ENCODE data around the gene GC. TPM values are rescaled to one million over a fixed set of nuclear protein-coding genes. Genes with fewer than 3 reads are reported as not detected.
"Not testable (repeated sequence)": the region's sequence is repeated elsewhere in the genome, so short reads cannot be mapped to it uniquely, and the experiment has no call there.

The GC gene
- total RNA-seq, 1 donor from 2014 or later = not detected

DNA sequence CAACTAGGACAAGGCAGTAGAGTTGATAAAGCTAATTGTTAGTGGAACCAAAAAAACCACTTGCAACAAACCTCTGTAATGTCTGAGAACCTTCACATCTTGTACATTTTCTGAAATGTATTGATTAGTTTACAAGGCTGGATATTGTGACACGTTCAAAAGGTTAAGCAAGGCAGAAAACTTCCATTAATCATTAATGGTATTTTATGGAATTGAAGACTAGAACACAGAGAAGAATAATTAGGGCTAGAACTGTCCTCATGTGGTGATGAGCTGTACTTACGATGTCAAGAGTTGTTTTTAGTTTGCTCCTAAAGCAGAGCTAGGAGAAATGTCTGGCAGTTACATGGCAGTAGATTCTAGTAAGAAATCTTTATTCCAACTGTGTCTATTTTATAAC lies 12.3 kb downstream of the GC start:
- no peak for DNase-seq (ENCODE audit: low spot score)
- intact Hi-C loops (cut with DNase I) = no loop called here

DNA sequence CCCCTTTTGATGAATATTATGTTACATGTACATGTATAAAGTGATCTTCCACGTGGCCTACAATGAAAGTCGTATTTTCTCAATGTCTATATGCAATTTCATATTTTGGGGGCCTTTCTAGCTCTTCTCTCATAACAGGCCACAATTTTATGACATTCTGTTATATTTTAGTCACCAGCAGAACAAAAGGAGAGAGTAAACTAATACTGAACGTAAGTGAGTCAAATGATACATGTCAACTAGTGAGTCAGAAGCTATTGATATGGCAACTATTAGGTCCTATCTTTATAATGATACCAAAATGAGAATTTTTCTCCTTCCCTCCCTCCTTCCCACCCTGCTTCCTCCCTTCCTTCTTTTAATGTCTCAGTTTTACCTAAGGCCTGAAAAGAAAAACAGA lies 14.4 kb downstream of the GC start:
- no peak for DNase-seq (ENCODE audit: low spot score)
- intact Hi-C loops (cut with DNase I) = no loop called here

- no peak for DNase-seq (ENCODE audit: low spot score)
- intact Hi-C loops (cut with DNase I) = no loop called here
These were observed 15.8 kb downstream of the GC start for GRCh38 chr4:71768123-71768522.

GRCh38 chr4:71765821-71766383 lies 18.0 kb downstream of the GC start:
- intact Hi-C loops (cut with DNase I) = no loop called here
- DNase-seq (ENCODE audit: low spot score) = no peak

GRCh38 chr4:71765350-71765749 lies 18.5 kb downstream of the GC start:
- intact Hi-C loops (cut with DNase I) = no loop called here
- no peak for DNase-seq (ENCODE audit: low spot score)

- DNase-seq (ENCODE audit: low spot score) = no peak
- intact Hi-C loops (cut with DNase I) = no loop called here
These were observed 31.4 kb downstream of the GC start for GRCh38 chr4:71752383-71753042.

DNA sequence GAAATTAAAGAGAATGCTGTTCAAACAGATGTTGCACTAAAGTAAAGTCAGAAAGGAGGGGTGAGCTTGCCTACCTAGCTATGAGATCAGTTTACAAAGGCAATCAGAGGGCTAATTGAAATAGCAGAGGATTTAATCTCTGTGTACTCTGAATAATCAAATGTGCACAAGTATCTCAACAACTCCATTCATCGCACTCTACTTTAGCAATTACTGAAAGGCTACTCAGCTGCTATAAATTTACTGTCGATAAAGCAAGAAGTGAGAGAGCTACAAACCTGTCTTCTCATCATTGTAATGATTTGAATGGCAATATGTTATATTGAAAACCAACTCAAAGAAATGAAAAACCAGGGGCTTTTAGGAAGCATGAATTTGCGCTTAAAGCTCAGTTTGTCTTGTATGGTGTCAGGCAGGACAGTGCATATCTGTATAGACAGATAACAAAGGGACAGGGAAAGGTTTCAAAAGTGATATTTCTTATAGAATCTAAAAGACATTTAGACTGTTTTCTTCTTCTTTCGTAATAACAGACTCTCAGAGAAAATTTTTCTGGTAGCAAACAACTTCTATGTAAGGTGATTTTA lies 34.8 kb downstream of the GC start:
- intact Hi-C loops (cut with DNase I) = no loop called here
- no peak for DNase-seq (ENCODE audit: low spot score)

DNA sequence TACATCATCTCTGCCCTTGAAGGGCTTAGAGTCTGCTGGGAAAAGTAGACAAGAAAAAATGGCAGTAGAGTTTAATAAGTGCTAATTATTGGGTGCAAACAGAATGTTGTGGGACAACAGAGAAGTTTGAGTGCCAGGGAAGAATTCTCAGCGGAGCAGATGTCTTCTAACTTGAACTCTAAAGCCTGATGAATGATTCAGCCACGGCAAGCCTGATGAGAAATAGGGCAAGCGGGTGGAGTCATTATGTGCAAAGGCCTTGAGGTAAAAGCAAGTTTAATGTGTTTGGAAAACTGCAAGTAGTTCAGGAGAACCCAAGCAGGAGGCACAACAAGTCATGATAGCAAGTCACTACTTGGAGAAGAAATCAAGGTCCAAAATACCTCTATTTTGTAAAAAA lies 37.5 kb downstream of the GC start:
- DNase-seq (ENCODE audit: low spot score) = no peak
- intact Hi-C loops (cut with DNase I) = no loop called here

DNA sequence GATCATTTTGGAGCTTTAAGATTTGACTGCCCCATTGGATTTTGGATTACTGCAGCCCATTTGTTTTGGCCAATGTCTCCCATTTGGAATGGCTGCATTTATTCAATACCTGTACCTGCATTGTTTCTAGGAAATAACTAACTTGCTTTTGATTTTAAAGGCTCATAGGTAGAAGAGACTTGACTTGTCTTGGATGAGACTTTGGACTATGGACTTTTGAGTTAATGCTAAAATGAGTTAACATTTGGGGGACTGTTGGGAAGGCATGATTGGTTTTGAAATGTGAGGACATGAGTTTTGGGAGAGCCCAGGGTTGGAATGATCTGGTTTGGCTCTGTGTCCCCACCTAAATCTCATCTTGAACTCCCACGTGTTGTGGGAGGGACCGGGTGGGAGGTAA lies 45.1 kb downstream of the GC start:
- intact Hi-C loops (cut with DNase I) = loop anchor here (10.0 kb wide), 1 partner anchor 546 kb away; no protein-coding TSS in a partner anchor
- not testable (repeated sequence) for DNase-seq (ENCODE audit: low spot score)

GRCh38 chr4:71732706-71733105 lies 51.2 kb downstream of the GC start:
- DNase-seq (ENCODE audit: low spot score) = no peak
- intact Hi-C loops (cut with DNase I) = loop anchor here (10.0 kb wide), 1 partner anchor 552 kb away; no protein-coding TSS in a partner anchor

- no peak for DNase-seq (ENCODE audit: low spot score)
- intact Hi-C loops (cut with DNase I) = loop anchor here (10.0 kb wide), 1 partner anchor 553 kb away; no protein-coding TSS in a partner anchor
These were observed 51.8 kb downstream of the GC start for GRCh38 chr4:71732066-71732465.

DNA sequence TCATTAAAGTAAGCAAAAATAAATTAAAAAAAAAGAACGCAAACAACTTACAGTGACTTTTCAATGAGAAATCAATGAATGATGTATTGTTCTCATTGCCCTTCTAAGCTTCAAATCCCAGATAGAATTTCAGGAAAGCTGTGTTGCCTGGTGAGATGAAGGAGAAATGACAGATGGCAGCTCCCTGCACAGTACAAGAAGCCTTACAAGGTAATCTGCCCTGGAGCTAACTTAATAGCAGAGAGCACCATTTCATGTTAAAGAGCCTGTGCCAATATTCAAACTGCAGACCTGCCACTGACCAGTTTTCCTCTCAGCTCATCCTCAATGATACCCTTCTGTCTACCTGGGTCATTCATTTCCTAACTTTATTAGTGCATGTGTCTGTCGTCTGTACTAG lies 54.0 kb downstream of the GC start:
- no peak for DNase-seq (ENCODE audit: low spot score)
- intact Hi-C loops (cut with DNase I) = loop anchor here (10.0 kb wide), 1 partner anchor 555 kb away; no protein-coding TSS in a partner anchor

DNA sequence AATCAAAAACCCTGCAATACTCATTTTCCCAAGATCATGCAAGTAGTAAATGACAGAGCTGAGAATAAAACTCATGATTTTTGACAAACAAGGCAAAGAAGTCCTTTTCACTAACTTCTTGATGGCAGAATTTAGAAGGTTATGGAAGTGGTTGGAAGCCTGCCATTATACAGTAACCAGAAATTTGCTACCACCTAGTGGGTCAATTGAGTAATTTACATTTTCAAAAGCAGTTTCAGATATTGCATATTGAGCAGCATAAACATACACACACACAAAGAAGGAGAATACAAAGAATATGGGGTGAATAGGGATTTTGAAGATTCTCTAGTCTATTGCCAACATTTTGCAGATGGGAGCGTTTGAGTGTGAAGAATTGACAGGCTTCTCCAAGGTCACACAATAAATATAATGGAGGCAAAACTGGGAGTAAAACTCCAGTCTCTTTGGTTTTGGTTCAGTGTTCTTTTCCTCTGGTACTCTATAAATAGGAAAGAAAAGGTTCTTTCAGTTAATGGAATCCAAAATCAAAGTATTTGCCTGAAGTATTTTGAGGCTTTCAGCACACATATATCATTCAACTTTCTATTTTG lies 70.2 kb downstream of the GC start:
- DNase-seq (ENCODE audit: low spot score) = no peak
- intact Hi-C loops (cut with DNase I) = loop anchor here (5.0 to 10.0 kb wide), 2 partner anchors 531 to 1059 kb away; no protein-coding TSS in a partner anchor

DNA sequence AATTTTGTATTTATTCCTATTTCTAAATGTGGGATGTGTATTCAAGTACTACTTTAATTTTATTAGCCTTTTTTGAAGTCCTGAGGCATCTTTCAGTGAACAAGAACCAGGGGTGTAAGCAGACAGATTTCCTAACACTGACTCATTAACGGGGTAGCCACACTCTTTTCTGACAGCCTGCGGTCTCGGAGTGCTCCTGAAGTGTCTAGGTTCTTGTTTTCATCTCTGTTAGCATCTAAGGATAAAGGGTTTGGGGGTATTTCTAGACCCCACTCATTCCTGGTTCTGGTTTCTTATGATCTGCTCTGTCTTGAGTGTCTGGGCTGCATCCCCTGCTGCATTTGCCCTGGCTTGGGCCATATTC lies 71.9 kb downstream of the GC start:
- DNase-seq (ENCODE audit: low spot score) = no peak
- intact Hi-C loops (cut with DNase I) = loop anchor here (5.0 to 10.0 kb wide), 2 partner anchors 530 to 1057 kb away; no protein-coding TSS in a partner anchor

DNA sequence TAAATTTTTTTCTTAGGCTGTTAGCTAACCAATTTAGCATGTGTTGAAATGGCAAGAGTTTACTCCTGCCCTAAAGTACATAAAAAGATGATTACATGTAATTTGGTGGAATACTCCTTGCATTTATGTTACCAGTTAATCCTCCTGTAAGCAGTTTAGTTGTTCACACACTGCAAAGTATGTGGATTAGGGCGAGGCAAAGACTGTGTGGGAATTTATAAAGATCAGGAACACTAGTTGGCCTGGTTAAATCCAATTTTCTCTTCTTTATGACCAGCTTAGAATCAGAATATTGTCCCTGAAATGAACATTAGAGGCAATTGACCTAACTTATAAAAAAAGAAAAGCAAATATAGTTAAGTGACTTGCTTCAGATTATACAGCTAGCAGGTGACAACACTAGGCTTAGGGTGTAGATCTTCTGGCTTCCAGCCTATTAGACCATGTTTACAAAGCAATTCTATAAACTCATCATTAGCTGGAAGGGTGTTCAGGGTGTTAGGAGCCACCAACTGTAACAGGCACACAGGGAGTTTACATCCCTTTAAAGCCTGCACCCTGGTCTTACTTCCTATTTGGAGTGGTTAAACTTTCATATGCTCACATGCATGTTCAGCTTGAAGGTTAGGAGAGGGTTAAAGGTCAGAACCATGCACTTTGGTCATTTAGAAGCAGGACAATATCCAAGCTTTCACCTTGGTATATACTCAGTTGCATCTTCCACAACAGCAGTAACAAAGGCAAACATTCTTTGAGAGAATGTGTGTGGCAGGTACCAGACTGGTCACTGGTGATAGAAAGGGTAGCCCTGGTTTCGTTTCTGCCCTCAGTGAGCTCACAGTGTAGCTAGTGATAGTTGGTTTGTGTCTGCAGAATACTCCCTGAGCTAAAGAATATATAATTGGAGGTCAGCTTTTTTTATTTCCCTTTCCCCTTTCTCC lies 72.6 kb downstream of the GC start:
- intact Hi-C loops (cut with DNase I) = loop anchor here (5.0 to 10.0 kb wide), 2 partner anchors 529 to 1057 kb away; no protein-coding TSS in a partner anchor
- no peak for DNase-seq (ENCODE audit: low spot score)

GRCh38 chr4:71709961-71710360 lies 73.9 kb downstream of the GC start:
- DNase-seq (ENCODE audit: low spot score) = no peak
- intact Hi-C loops (cut with DNase I) = loop anchor here (5.0 to 10.0 kb wide), 2 partner anchors 528 to 1055 kb away; no protein-coding TSS in a partner anchor

GRCh38 chr4:71698141-71698540 lies 85.7 kb downstream of the GC start:
- DNase-seq (ENCODE audit: low spot score) = no peak
- intact Hi-C loops (cut with DNase I) = no loop called here

GRCh38 chr4:71697031-71697430 lies 86.8 kb downstream of the GC start:
- intact Hi-C loops (cut with DNase I) = no loop called here
- no peak for DNase-seq (ENCODE audit: low spot score)

- DNase-seq (ENCODE audit: low spot score) = no peak
- intact Hi-C loops (cut with DNase I) = no loop called here
These were observed 88.9 kb downstream of the GC start for GRCh38 chr4:71694961-71695360.
